GM18873 (cell line): Measurements from ENCODE around the gene MAGEA1.
"Not testable (repeated sequence)": the region's sequence is repeated elsewhere in the genome, so short reads cannot be mapped to it uniquely, and the experiment has no call there.

ENCODE experiments used
- ATAC-seq: cut with Tn5 transposase; IDR thresholded peaks from one replicate; pipeline ENCODE4 v1.9.1; 2021; ENCODE audit warnings: mild to moderate bottlenecking, moderate library complexity, moderate number of reproducible peaks; ENCODE audit not compliant: unreplicated experiment, low FRiP score

MAGEA1 gene

GRCh38 chrX:153179131-153179530, at the start of gene MAGEA1:
TSS of gene MAGEA1 (plus strand) at chrX:153179284. CDS start at chrX:153182390, 3,106 bp downstream.
- no peak for ATAC-seq

- not testable (repeated sequence) for ATAC-seq
Observed at GRCh38 chrX:153132924-153133323, 46.2 kb upstream of the MAGEA1 start.

- not testable (repeated sequence) for ATAC-seq
Observed at GRCh38 chrX:153139074-153139473, 40.0 kb upstream of the MAGEA1 start.

- not testable (repeated sequence) for ATAC-seq
Observed at GRCh38 chrX:153146288-153146687, 32.8 kb upstream of the MAGEA1 start.

- ATAC-seq, result no peak
Observed at GRCh38 chrX:153153516-153153915, 25.6 kb upstream of the MAGEA1 start.

- ATAC-seq, result no peak
Observed at GRCh38 chrX:153157450-153157849, 21.6 kb upstream of the MAGEA1 start.

GRCh38 chrX:153158319-153158718, 20.8 kb upstream of the MAGEA1 start:
- no peak for ATAC-seq

GRCh38 chrX:153161952-153162351, 17.1 kb upstream of the MAGEA1 start:
- no peak for ATAC-seq

- no peak for ATAC-seq
Observed at GRCh38 chrX:153164733-153165132, 14.4 kb upstream of the MAGEA1 start.

GRCh38 chrX:153168423-153168822, 10.7 kb upstream of the MAGEA1 start:
- not testable (repeated sequence) for ATAC-seq

GRCh38 chrX:153181822-153182221, 2.7 kb downstream of the MAGEA1 start:
- no peak for ATAC-seq

GRCh38 chrX:153184787-153185186, 5.7 kb downstream of the MAGEA1 start:
- ATAC-seq, result no peak

GRCh38 chrX:153190381-153190780, 11.3 kb downstream of the MAGEA1 start:
- ATAC-seq, result no peak

- ATAC-seq, result no peak
Observed at GRCh38 chrX:153200462-153200861, 21.4 kb downstream of the MAGEA1 start.

GRCh38 chrX:153206425-153207046, 27.5 kb downstream of the MAGEA1 start:
- ATAC-seq, result no peak

GRCh38 chrX:153209347-153209746, 30.3 kb downstream of the MAGEA1 start:
- ATAC-seq, result no peak

- ATAC-seq, result no peak
Observed at GRCh38 chrX:153214934-153215333, 35.9 kb downstream of the MAGEA1 start.

GRCh38 chrX:153216926-153217325, 37.8 kb downstream of the MAGEA1 start:
- no peak for ATAC-seq

GRCh38 chrX:153225438-153226098, 46.5 kb downstream of the MAGEA1 start:
- ATAC-seq, result no peak

- ATAC-seq, result no peak
Observed at GRCh38 chrX:153226344-153227185, 47.5 kb downstream of the MAGEA1 start.
